Activated effector memory CD4-positive, alpha-beta T cell treated with anti-CD3 and anti-CD28 coated beads, Interleukin-2, amount 50 U/mL, for 16 hours (primary cell): Measurements from ENCODE around the gene TNF.
A peak's percentile ranks its signal among the peaks of the same experiment; 100 is the strongest.

Source experiments
- DNase-seq: peaks from one replicate; pipeline ENCODE4 v3.0.0-alpha.2; 2020

The TNF gene

GRCh38 chr6:31573239-31574105, 1.9 kb upstream of the TNF start:
- DNase-seq: peak; percentile 64

- peak; percentile 77 for DNase-seq
Measured at GRCh38 chr6:31574106-31575061, 981 bp upstream of the TNF start.

- no peak for DNase-seq
Measured at GRCh38 chr6:31575952-31576685, 754 bp downstream of the TNF start.

GRCh38 chr6:31576897-31577578, 1.7 kb downstream of the TNF start:
- peak; percentile 85 for DNase-seq

GRCh38 chr6:31577579-31577966, 2.2 kb downstream of the TNF start:
- no peak for DNase-seq

- no peak for DNase-seq
Measured at GRCh38 chr6:31578184-31579118, 3.1 kb downstream of the TNF start.

- DNase-seq: no peak
Measured at GRCh38 chr6:31579119-31579505, 3.7 kb downstream of the TNF start.

- DNase-seq: peak; percentile 75
Measured at GRCh38 chr6:31579546-31580437, 4.4 kb downstream of the TNF start.

- DNase-seq: no peak
Measured at GRCh38 chr6:31580438-31580740, 5.0 kb downstream of the TNF start.

GRCh38 chr6:31580807-31581433, 5.6 kb downstream of the TNF start:
- peak; percentile 96 for DNase-seq

GRCh38 chr6:31581434-31582229, 6.3 kb downstream of the TNF start:
- DNase-seq: no peak

- DNase-seq: peak; percentile 89
Measured at GRCh38 chr6:31582230-31582643, 6.9 kb downstream of the TNF start, which contains the start of gene LTB. Gene LTB, minus strand, starts transcription at chr6:31582424. Its CDS starts 7 bp downstream, at chr6:31582417.

GRCh38 chr6:31585491-31585890, 10.1 kb downstream of the TNF start:
- DNase-seq: peak; percentile 76

GRCh38 chr6:31586008-31586407, 10.6 kb downstream of the TNF start, which contains the start of gene LST1:
Gene LST1, plus strand, starts transcription at chr6:31586277. Its CDS starts 1,023 bp downstream, at chr6:31587300.
- DNase-seq: no peak

GRCh38 chr6:31586599-31587281, 11.4 kb downstream of the TNF start:
- DNase-seq: no peak

- no peak for DNase-seq
Measured at GRCh38 chr6:31587791-31588777, 12.7 kb downstream of the TNF start.
